Measurements from ENCODE around the gene ARID3B.
"Not testable (repeated sequence)": the region's sequence is repeated elsewhere in the genome, so short reads cannot be mapped to it uniquely, and the experiment has no call there.

ARID3B gene

DNA sequence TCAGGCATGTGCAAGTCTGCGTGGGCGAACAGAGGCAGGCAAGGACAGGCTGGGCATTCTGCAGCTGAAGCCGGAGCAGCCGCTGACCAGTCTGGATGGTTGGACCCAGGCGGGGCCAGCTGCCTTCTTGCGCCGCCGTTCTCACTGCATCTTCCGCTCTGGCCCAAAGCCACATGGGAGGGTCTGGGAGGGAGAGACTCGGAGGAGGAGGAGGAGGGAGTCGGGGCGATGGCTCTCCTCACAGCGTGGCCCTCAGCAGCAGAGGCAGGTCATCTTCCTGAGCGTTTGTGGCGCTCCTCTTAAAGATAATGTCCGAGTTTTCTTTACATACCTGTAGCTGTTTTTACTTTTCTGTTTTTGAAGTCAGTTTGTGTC, 80.5 kb downstream of the ARID3B start:
- no peak for DNase-seq (ENCODE audit: low read depth)

- no peak for DNase-seq (ENCODE audit: low read depth)
Observed at GRCh38 chr15:74621936-74622335, 80.9 kb downstream of the ARID3B start.

DNA sequence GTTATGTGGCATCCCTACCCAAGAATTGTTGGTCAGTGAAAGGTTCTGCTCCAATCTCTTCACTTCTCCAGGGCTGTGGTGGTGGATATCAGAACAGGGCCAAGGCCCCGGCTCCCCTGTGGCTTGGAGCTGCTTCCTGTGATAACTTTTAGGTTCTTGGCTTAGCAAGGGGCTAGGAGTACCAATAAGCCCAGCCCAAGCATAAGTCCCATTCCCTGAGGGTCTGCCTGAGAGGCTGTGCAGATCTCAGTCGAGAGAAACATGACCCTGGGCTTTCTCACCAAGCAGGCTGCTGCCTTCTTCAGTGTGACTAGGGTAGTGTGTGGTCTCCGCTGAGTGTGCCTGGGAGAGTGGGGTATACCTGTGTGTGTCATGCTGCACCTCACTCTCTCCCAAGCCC, 81.7 kb downstream of the ARID3B start:
- no peak for DNase-seq (ENCODE audit: low read depth)

DNA sequence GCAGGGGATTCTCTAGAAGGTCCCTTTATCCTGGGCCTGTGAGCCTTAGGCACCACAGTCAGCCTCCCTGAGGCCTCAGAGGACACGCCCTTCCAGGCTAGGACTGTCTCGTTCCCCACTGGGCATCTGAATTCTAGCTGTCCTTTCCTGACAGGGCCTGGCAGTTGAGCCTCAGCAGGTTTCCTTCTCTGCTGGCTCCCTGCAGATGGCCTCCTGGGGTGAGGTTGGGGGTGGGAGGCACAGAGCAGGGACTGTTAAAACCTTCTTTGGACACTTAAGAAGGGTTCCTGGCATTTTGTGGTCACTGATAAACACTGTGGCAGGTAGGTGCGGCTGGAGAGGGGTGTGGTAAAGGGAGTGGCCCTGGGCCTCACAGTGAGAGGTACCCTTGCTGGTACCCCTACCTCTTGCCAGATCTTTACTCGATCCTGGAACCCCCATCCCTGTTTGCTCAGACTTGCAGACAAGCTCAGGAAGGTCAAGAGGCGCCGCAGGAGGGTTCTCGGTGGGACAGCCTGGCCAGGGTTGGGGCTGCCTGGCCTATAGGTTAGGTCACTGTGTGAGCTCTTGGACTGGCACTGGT, 83.1 kb downstream of the ARID3B start:
- DNase-seq (ENCODE audit: low read depth), result no peak

DNA sequence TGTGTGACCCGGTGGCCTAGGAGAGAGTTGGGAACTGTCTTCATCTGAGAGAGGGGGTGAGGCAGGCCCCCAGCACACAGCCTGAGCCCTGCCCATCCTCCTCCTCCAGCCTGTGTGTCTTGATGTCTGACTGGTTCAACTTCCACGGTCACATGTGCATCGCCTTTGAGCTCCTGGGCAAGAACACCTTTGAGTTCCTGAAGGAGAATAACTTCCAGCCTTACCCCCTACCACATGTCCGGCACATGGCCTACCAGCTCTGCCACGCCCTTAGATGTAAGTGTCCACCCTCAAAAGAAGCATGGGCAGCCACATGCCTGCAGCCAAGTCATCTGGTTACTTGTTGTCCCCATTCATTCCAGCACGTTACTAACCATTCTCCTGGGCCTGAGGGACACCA, 84.7 kb downstream of the ARID3B start:
- DNase-seq (ENCODE audit: low read depth), result no peak

DNA sequence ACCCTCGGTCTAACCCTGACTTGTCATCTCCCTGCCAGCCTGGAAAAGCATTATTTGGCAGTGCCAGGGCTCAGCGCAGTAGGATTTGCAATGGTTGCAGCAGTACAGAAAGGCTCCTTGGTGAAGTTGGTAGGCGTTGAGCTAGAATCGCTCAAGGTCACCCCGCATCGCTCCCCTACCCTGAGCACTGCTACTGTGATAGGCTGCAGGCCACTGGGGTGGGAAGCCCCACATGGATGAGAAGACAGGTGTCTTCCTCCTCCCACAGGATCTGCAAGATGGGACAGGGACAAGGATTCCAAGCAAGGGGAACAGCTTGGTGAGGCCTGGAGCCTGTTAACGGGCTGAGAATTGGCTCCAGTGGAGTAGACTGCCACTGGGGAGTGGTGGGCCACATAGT, 85.3 kb downstream of the ARID3B start:
- no peak for DNase-seq (ENCODE audit: low read depth)

DNA sequence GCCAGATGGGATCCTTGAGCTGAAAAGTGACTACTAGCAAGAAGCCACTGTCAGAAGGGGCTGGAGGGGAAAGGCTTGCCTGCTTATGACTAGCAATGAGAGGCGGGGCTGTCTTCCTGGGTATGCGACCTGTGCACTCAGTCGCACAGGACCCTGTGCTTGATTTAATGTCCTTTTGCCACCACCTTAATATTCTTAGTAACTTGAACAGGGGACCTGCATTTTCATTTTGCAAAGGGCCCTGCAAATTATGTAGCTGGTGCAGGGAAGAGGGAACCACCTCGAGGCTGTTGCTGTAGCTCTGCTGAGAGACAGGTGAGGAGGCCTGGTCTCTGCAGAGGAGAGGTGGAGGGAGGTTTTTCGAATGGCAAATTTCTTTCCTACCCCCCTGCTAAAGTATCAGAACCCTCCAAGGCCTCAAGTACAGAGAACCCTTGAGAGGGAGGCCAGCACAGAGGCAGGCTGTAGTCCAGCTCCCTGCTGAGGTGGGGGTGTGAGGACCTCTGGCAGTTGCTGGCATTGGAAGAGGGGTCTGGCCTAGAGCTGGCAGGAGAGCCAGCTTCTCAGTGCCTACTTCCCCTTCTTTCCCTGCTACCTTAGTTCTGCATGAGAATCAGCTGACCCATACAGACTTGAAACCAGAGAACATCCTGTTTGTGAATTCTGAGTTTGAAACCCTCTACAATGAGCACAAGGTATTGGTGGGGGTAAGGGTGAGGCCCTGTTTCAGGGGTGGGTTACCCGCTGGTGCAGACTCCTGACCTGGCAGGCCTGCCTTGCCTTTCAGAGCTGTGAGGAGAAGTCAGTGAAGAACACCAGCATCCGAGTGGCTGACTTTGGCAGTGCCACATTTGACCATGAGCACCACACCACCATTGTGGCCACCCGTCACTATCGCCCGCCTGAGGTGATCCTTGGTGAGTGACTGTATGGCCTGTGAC, 86.0 kb downstream of the ARID3B start:
- DNase-seq (ENCODE audit: low read depth), result no peak

GRCh38 chr15:74627766-74628165, 86.7 kb downstream of the ARID3B start:
- no peak for DNase-seq (ENCODE audit: low read depth)

DNA sequence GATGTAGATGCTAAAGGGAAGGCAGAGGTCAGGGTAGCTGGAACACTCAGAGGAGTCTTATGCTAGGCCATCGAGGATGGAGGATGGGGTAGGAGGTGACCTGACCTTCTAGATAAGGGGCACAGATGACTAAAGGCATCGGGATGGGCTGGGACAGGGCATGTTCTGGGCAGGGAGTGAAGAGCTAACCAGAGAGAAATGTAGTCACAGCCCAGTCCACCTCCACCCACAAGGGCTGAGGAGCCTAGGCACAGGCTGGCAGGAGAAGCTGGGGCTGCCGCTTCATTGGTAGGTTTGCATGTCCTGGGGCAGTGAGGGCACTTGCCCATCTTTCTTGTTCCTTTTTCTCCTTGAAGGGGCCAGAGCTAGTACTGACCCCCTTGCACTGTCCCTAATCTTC, 87.2 kb downstream of the ARID3B start:
- DNase-seq (ENCODE audit: low read depth), result no peak

GRCh38 chr15:74628949-74629348, 87.9 kb downstream of the ARID3B start:
- DNase-seq (ENCODE audit: low read depth), result no peak

GRCh38 chr15:74629696-74630095, 88.7 kb downstream of the ARID3B start:
- not testable (repeated sequence) for DNase-seq (ENCODE audit: low read depth)

DNA sequence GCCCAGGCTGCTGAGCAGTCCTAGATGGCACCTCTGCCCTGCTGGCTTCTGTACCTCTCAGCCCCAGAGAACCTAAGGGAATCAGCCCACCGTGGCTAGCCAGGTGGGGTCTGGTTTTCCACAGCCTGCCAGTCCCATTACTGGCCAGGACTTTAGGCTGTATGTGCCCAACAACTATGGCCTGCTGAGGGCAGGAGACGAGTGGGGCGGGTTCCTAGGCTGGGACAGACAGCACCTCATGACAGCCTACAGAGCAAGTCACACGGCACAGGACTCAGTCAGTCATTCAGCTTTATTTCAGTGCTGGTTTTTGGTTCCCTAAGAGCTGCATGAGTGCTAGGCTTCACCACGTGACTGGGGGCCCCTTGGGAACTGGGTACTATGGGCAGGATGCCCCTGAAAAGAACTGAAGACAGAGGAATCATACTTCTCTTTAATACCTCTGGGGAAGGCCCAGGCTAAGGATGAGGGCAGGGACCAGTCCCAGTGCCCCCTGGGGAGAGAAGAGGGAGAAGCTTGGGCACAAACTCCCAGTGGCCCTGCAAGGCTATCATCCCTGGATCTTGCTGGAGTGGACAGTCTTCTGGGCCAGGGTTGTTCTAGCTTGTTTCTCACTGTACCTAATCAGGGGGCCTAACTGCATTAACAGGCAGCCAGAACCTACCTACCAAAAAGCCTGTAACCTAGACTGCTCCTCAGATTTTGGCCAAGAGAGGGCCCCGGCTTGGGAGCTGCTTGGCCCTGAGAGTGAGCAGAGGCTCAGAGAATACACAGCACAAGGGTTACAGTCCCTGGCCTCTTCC, 89.5 kb downstream of the ARID3B start:
- DNase-seq (ENCODE audit: low read depth), result no peak

- no peak for DNase-seq (ENCODE audit: low read depth)
Observed at GRCh38 chr15:74631087-74631385, 90.0 kb downstream of the ARID3B start.

DNA sequence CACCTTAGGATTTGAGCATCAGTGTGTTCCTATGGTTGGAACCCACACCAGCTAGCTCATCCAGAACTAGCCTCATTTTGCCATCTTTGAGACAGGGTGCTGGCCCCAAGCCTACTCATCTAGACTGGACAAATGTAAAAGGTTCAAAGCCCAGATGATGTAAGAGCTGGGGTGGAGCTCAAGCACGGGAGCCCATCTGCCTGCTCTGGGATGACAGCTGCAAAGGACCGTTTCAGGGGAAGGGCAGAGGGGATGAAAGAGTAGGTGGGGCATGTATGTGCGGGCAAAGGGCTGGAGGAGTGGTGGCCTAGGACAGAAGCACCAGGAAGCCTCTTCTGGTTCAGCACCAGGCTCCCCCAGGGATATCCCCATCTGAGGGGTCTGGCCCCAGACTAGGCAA, 90.4 kb downstream of the ARID3B start:
- DNase-seq (ENCODE audit: low read depth), result no peak

GRCh38 chr15:74631935-74632560, 91.0 kb downstream of the ARID3B start:
- DNase-seq (ENCODE audit: low read depth), result peak; percentile 63

- no peak for DNase-seq (ENCODE audit: low read depth)
Observed at GRCh38 chr15:74632601-74633000, 91.6 kb downstream of the ARID3B start.

DNA sequence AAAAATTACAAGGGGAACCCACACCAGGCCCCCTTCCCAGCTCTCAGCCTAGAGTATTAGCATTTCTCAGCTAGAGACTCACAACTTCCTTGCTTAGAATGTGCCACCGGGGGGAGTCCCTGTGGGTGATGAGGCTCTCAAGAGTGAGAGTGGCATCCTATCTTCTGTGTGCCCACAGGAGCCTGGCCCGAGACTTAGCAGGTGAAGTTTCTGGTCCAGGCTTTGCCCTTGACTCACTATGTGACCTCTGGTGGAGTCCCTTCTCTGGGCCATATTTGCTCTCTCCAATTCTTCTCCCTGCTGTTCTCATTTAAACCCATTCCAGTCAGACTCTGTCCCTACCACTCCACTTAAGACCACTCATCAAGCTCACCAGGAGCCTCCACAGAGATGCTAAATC, 92.8 kb downstream of the ARID3B start:
- DNase-seq (ENCODE audit: low read depth), result no peak

- peak; percentile 72 for DNase-seq (ENCODE audit: low read depth)
Observed at GRCh38 chr15:74635228-74635627, 94.2 kb downstream of the ARID3B start.

- no peak for DNase-seq (ENCODE audit: low read depth)
Observed at GRCh38 chr15:74636984-74637383, 96.0 kb downstream of the ARID3B start.

GRCh38 chr15:74641151-74641550, 100.1 kb downstream of the ARID3B start:
- DNase-seq (ENCODE audit: low read depth), result no peak

DNA sequence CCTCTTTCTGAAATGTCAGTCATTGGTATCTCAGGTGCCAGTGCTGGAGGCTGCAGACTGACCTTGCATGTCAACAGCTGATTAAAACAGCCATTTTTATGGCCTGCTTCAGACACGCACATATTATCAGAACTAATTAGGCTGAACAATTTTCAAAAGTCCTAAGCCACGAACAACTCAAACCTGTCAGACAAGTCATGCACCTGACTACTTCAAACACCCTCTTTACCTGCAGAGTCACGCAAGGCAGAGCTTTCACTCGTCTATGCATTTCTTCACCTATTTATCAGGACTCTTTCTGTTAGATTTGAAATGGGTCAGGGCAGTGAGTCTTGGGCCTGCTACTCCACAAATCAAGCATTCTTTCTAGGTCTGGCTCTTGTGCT, 101.3 kb downstream of the ARID3B start:
- DNase-seq (ENCODE audit: low read depth), result no peak

Measured in ELR (cell line).